Panc1 (cell line): ENCODE results near the gene AKAP6. TPM values are rescaled to one million over a fixed set of nuclear protein-coding genes. Genes with fewer than 3 reads are reported as not detected.

Experiments
- ATAC-seq: fragments of 200-7000 bp; cut with Tn5 transposase; 2 replicates; pipeline ENCODE4 v1.9.1; 2020; ENCODE audit warnings: mild to moderate bottlenecking, moderate library complexity
- BruUV-seq: library from RNA; stranded (reverse); fragments of 400-500 nt; replicated peaks from 2 replicates; lab custom pipeline; 2021; lab: Mats Ljungman, UMichigan
- CTCF ChIA-PET: fragments of 300-600 bp; sonication (Branson Sonifier 250); formaldehyde crosslinking; loops from one replicate; lab custom pipeline; 2022; ENCODE audit warnings: antibody characterized with exemption; lab: Charles Lee
- POLR2A ChIA-PET: fragments of 300-600 bp; sonication (Branson Sonifier 250); formaldehyde crosslinking; loops from one replicate; lab custom pipeline; 2022; ENCODE audit warnings: antibody characterized with exemption; lab: Charles Lee
- DNase-seq: peaks from one replicate; pipeline ENCODE4 v3.0.0-alpha.2; 2010; ENCODE audit warnings: low read depth, low spot score
- H3K27ac ChIP-seq: 2 replicates; pipeline ENCODE4 v1.5.1; 2011; ENCODE audit warnings: mild to moderate bottlenecking, low read length, inconsistent platforms
- H3K27me3 ChIP-seq: fragments of 200-500 bp; sonication (Bioruptor generic); 2 replicates; pipeline ENCODE4 v1.6.0; 2014; ENCODE audit warnings: low read length, inconsistent platforms; ENCODE audit not compliant: control insufficient read depth, insufficient read depth
- H3K36me3 ChIP-seq: fragments of 200-500 bp; sonication (Bioruptor generic); 2 replicates; pipeline ENCODE4 v1.5.1; 2014; ENCODE audit warnings: inconsistent platforms, mild to moderate bottlenecking, low read length, moderate library complexity; ENCODE audit not compliant: control insufficient read depth, insufficient read depth
- H3K4me1 ChIP-seq: 2 replicates; pipeline ENCODE4 v1.5.1; 2011; ENCODE audit warnings: inconsistent platforms, mild to moderate bottlenecking, low read length, moderate library complexity; ENCODE audit not compliant: control insufficient read depth, insufficient read depth
- H3K4me3 ChIP-seq, 2 experiments: 2 replicates each; pipeline ENCODE4 v1.5.1; 2011 to 2012; ENCODE audit warnings: low read depth in 2 of 2, low read length in 2 of 2, mild to moderate bottlenecking in 2 of 2, inconsistent platforms in 1 of 2, moderate library complexity in 1 of 2
- H3K9me3 ChIP-seq: fragments of 200-500 bp; sonication (Bioruptor generic); 2 replicates; pipeline ENCODE4 v1.5.1; 2014; ENCODE audit warnings: low read depth, mild to moderate bottlenecking, inconsistent platforms, low read length, moderate library complexity; ENCODE audit not compliant: control insufficient read depth, insufficient read depth
- CTCF ChIP-seq: fragments of 450-650 bp; IDR thresholded peaks from 2 replicates; pipeline ENCODE4 v1.5.1; 2017; ENCODE audit warnings: mild to moderate bottlenecking
- POLR2AphosphoS5 ChIP-seq: IDR thresholded peaks from 2 replicates; pipeline ENCODE4 v1.6.1; 2012; ENCODE audit warnings: mild to moderate bottlenecking, low read depth, low read length, moderate library complexity
- SIN3A ChIP-seq: IDR thresholded peaks from 2 replicates; pipeline ENCODE4 v1.6.1; 2012; ENCODE audit warnings: low read depth, mild to moderate bottlenecking, low read length, moderate library complexity, borderline replicate concordance; ENCODE audit not compliant: insufficient read depth
- TCF7L2 ChIP-seq: IDR thresholded peaks from 2 replicates; pipeline ENCODE4 v1.6.1; 2011; ENCODE audit warnings: mild to moderate bottlenecking, low read depth, low read length, inconsistent platforms
- in situ Hi-C: cut with HindIII; loops from 2 replicates; pipeline ENCODE4 v1.10.0; 2016; ENCODE audit warnings: low sequenced_read_pairs, low pct_unique_long_range_greater_than_20kb
- intact Hi-C: fragments of 100-400 bp; cut with micrococcal nuclease; formaldehyde crosslinking; loops from one replicate; pipeline ENCODE4 v1.10.0; 2022; ENCODE audit not compliant: unreplicated experiment
- total RNA-seq: library from RNA; stranded (reverse); gene quantifications from one replicate; pipeline ENCODE4 v1.2.1, GENCODE V29; 2021; ENCODE audit not compliant: unreplicated experiment
- TF ChIP-seq, protein P1 (sequence below), 2 experiments: IDR thresholded peaks; 2 replicates each; pipeline ENCODE4 v1.6.1; 2011 to 2012; ENCODE audit warnings: low read depth in 2 of 2, control low read depth in 1 of 2, low read length in 1 of 2, mild to moderate bottlenecking in 1 of 2, moderate library complexity in 1 of 2; ENCODE audit not compliant: insufficient read depth in 1 of 2

AKAP6 gene
- total RNA-seq, 1 experiment from 2014 or later, result 0.82 TPM

- ChIA-PET POLR2A (no interaction called here), CTCF (no interaction called here)
- in situ Hi-C loops (no loop called here), intact Hi-C loops (no loop called here)
- no peak for DNase-seq
- no peak overlapping the region for H3K27ac ChIP-seq
- H3K36me3 ChIP-seq, result no peaks in the 10 kb centered on the region
- no peak overlapping the region for H3K4me3 ChIP-seq
- no peak for ATAC-seq
- BruUV-seq, result no TSS peak
- TF ChIP-seq TCF7L2, result no peak
- TF ChIP-seq CTCF, result no peak
- TF ChIP-seq SIN3A, result no peak
- TF ChIP-seq, protein P1, sequence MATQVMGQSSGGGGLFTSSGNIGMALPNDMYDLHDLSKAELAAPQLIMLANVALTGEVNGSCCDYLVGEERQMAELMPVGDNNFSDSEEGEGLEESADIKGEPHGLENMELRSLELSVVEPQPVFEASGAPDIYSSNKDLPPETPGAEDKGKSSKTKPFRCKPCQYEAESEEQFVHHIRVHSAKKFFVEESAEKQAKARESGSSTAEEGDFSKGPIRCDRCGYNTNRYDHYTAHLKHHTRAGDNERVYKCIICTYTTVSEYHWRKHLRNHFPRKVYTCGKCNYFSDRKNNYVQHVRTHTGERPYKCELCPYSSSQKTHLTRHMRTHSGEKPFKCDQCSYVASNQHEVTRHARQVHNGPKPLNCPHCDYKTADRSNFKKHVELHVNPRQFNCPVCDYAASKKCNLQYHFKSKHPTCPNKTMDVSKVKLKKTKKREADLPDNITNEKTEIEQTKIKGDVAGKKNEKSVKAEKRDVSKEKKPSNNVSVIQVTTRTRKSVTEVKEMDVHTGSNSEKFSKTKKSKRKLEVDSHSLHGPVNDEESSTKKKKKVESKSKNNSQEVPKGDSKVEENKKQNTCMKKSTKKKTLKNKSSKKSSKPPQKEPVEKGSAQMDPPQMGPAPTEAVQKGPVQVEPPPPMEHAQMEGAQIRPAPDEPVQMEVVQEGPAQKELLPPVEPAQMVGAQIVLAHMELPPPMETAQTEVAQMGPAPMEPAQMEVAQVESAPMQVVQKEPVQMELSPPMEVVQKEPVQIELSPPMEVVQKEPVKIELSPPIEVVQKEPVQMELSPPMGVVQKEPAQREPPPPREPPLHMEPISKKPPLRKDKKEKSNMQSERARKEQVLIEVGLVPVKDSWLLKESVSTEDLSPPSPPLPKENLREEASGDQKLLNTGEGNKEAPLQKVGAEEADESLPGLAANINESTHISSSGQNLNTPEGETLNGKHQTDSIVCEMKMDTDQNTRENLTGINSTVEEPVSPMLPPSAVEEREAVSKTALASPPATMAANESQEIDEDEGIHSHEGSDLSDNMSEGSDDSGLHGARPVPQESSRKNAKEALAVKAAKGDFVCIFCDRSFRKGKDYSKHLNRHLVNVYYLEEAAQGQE (IDR thresholded peaks at IDR 0.05; ENCODE audit: insufficient read depth in 1 of 2, low read depth in 2 of 2, low read length in 1 of 2), result no peak
- TF ChIP-seq POLR2AphosphoS5, result no peak
- H3K27me3 ChIP-seq, result no peaks in the 10 kb centered on the region
- no peaks in the 10 kb centered on the region for H3K9me3 ChIP-seq
- H3K4me1 ChIP-seq, result no peaks in the 10 kb centered on the region
Measured at GRCh38 chr14:32434180-32434579, 105.1 kb downstream of the AKAP6 start.

GRCh38 chr14:32434880-32435279, 105.8 kb downstream of the AKAP6 start:
- in situ Hi-C loops, result no loop called here
- CTCF ChIA-PET, result no interaction called here
- Histone ChIP-seq H3K4me1 (no peaks in the 10 kb centered on the region), H3K27ac (no peak overlapping the region), H3K9me3 (no peaks in the 10 kb centered on the region), H3K36me3 (no peaks in the 10 kb centered on the region), H3K4me3 (no peak overlapping the region), H3K27me3 (no peaks in the 10 kb centered on the region)
- no peak for DNase-seq
- TF ChIP-seq SIN3A, result no peak
- no peak for TF ChIP-seq CTCF
- TF ChIP-seq POLR2AphosphoS5, result no peak
- TF ChIP-seq TCF7L2, result no peak
- TF ChIP-seq, protein P1 (IDR thresholded peaks at IDR 0.05; ENCODE audit: insufficient read depth in 1 of 2, low read depth in 2 of 2, low read length in 1 of 2), result no peak
- intact Hi-C loops, result no loop called here
- no peak for ATAC-seq
- no TSS peak for BruUV-seq
- POLR2A ChIA-PET, result no interaction called here
